Activated naive CD4-positive, alpha-beta T cell treated with anti-CD3 and anti-CD28 coated beads for 36 hours (primary cell): ENCODE measurements around the gene AJAP1. TPM values are rescaled to one million over a fixed set of nuclear protein-coding genes. Genes with fewer than 3 reads are reported as not detected.

ENCODE experiments used
- CTCF ChIA-PET: fragments of 350-600 bp; sonication (Branson Sonifier 250); formaldehyde crosslinking; loops from one replicate; lab custom pipeline; 2021; ENCODE audit warnings: antibody characterized with exemption; lab: Charles Lee
- DNase-seq: peaks from one replicate; pipeline ENCODE4 v3.0.0-alpha.2; 2020
- H3K27ac Mint-ChIP-seq: one replicate; pipeline ENCODE4 v1.8.0; 2021; ENCODE audit warnings: mild to moderate bottlenecking, mixed read lengths
- H3K27me3 Mint-ChIP-seq: one replicate; pipeline ENCODE4 v1.8.0; 2021; ENCODE audit warnings: low read depth, mixed read lengths
- H3K36me3 Mint-ChIP-seq: one replicate; pipeline ENCODE4 v1.8.0; 2021; ENCODE audit warnings: low read depth, mixed read lengths
- H3K4me1 Mint-ChIP-seq: one replicate; pipeline ENCODE4 v1.8.0; 2021; ENCODE audit warnings: low read depth, mixed read lengths
- H3K4me3 Mint-ChIP-seq: one replicate; pipeline ENCODE4 v1.8.0; 2021; ENCODE audit warnings: mild to moderate bottlenecking, moderate library complexity, mixed read lengths
- H3K9me3 Mint-ChIP-seq: one replicate; pipeline ENCODE4 v1.8.0; 2021; ENCODE audit warnings: mixed read lengths
- intact Hi-C: fragments of 100-400 bp; cut with micrococcal nuclease; formaldehyde crosslinking; loops from one replicate; pipeline ENCODE4 v1.15.1; 2023
- total RNA-seq, 2 experiments: library from RNA; stranded (reverse); gene quantifications; one replicate each; pipeline ENCODE4 v1.2.3, GENCODE V29; 2021

The AJAP1 gene
- total RNA-seq, 2 experiments from 2014 or later, result 0.15 TPM; not detected in 1

- peaks cover 2% of the 10 kb centered on the region for H3K27me3 Mint-ChIP-seq
- intact Hi-C loops, result loop anchor here (5.0 to 10.0 kb wide), 2 partner anchors 174 to 911 kb away; partner anchors contain the start of gene AJAP1
- CTCF ChIA-PET, result no interaction called here
- H3K9me3 Mint-ChIP-seq, result peaks cover 2% of the 10 kb centered on the region
- no peak for DNase-seq
- H3K27ac Mint-ChIP-seq, result no peak overlapping the region
- H3K4me3 Mint-ChIP-seq, result no peak overlapping the region
- H3K4me1 Mint-ChIP-seq, result no peaks in the 10 kb centered on the region
- H3K36me3 Mint-ChIP-seq, result no peaks in the 10 kb centered on the region
Measured at GRCh38 chr1:4825800-4826450, 171.5 kb downstream of the AJAP1 start.

- Mint-ChIP-seq H3K9me3 (peaks cover 5% of the 10 kb centered on the region), H3K27me3 (peaks cover 2% of the 10 kb centered on the region), H3K36me3 (no peaks in the 10 kb centered on the region), H3K27ac (no peak overlapping the region), H3K4me1 (no peaks in the 10 kb centered on the region), H3K4me3 (no peak overlapping the region)
- CTCF ChIA-PET, result no interaction called here
- DNase-seq, result no peak
- intact Hi-C loops, result no loop called here
Measured at GRCh38 chr1:4830707-4831106, 176.3 kb downstream of the AJAP1 start.

GRCh38 chr1:4836574-4836973 is 182.2 kb downstream of the AJAP1 start:
- no peak overlapping the region for H3K27ac Mint-ChIP-seq
- intact Hi-C loops, result no loop called here
- no peak for DNase-seq
- H3K4me3 Mint-ChIP-seq, result no peak overlapping the region
- no peaks in the 10 kb centered on the region for H3K4me1 Mint-ChIP-seq
- CTCF ChIA-PET, result no interaction called here
- peaks cover 12% of the 10 kb centered on the region for H3K9me3 Mint-ChIP-seq
- no peaks in the 10 kb centered on the region for H3K36me3 Mint-ChIP-seq
- H3K27me3 Mint-ChIP-seq, result peaks cover 11% of the 10 kb centered on the region

- DNase-seq, result no peak
- peaks cover 12% of the 10 kb centered on the region for H3K9me3 Mint-ChIP-seq
- CTCF ChIA-PET, result interaction anchor here (0.6 kb wide), 1 partner anchor 27 kb away, joined by 4 read pairs; no protein-coding TSS in a partner anchor
- no peaks in the 10 kb centered on the region for H3K4me1 Mint-ChIP-seq
- peaks cover 11% of the 10 kb centered on the region for H3K27me3 Mint-ChIP-seq
- H3K4me3 Mint-ChIP-seq, result no peak overlapping the region
- no peak overlapping the region for H3K27ac Mint-ChIP-seq
- intact Hi-C loops, result no loop called here
- no peaks in the 10 kb centered on the region for H3K36me3 Mint-ChIP-seq
Measured at GRCh38 chr1:4837031-4837600, 182.7 kb downstream of the AJAP1 start.

GRCh38 chr1:4837752-4838151 is 183.3 kb downstream of the AJAP1 start:
- peaks cover 12% of the 10 kb centered on the region for H3K9me3 Mint-ChIP-seq
- no peak overlapping the region for H3K4me3 Mint-ChIP-seq
- H3K36me3 Mint-ChIP-seq, result no peaks in the 10 kb centered on the region
- CTCF ChIA-PET, result interaction anchor here (0.8 kb wide), 1 partner anchor 9 kb away, joined by 3 read pairs; no protein-coding TSS in a partner anchor
- intact Hi-C loops, result no loop called here
- no peaks in the 10 kb centered on the region for H3K4me1 Mint-ChIP-seq
- no peak overlapping the region for H3K27ac Mint-ChIP-seq
- DNase-seq, result no peak
- peaks cover 11% of the 10 kb centered on the region for H3K27me3 Mint-ChIP-seq

GRCh38 chr1:4838231-4838630 is 183.8 kb downstream of the AJAP1 start:
- Mint-ChIP-seq H3K27ac (no peak overlapping the region), H3K36me3 (no peaks in the 10 kb centered on the region), H3K27me3 (peaks cover 11% of the 10 kb centered on the region), H3K9me3 (peaks cover 11% of the 10 kb centered on the region), H3K4me3 (no peak overlapping the region), H3K4me1 (no peaks in the 10 kb centered on the region)
- DNase-seq, result no peak
- intact Hi-C loops, result no loop called here
- CTCF ChIA-PET, result interaction anchor here (0.8 kb wide), 1 partner anchor 9 kb away, joined by 3 read pairs; no protein-coding TSS in a partner anchor
